Mesodermal cell (in vitro differentiated cells): ENCODE results near the gene TMEM120B.

Experiments used
- H3K27ac ChIP-seq: 2 replicates; pipeline ENCODE4 v1.7.0; 2013; ENCODE audit warnings: mild to moderate bottlenecking, low read depth, low read length, moderate library complexity; ENCODE audit not compliant: severe bottlenecking
- H3K36me3 ChIP-seq: 2 replicates; pipeline ENCODE4 v1.7.1; 2013; ENCODE audit warnings: mild to moderate bottlenecking, low read length, moderate library complexity; ENCODE audit not compliant: control insufficient read depth, insufficient read depth
- H3K4me1 ChIP-seq: one replicate; pipeline ENCODE4 v1.7.1; 2013; ENCODE audit warnings: mild to moderate bottlenecking, low read length; ENCODE audit not compliant: insufficient read depth, control insufficient read depth, poor library complexity, severe bottlenecking
- H3K4me3 ChIP-seq: 2 replicates; pipeline ENCODE4 v1.7.0; 2013; ENCODE audit warnings: low read length, control low read depth, mild to moderate bottlenecking; ENCODE audit not compliant: insufficient read depth, poor library complexity, severe bottlenecking; ENCODE audit errors: extremely low read depth
- H3K9me3 ChIP-seq: 2 replicates; pipeline ENCODE4 v1.7.1; 2013; ENCODE audit warnings: mild to moderate bottlenecking, low read length, moderate library complexity; ENCODE audit not compliant: control insufficient read depth
- WGBS, 2 experiments: methylation state at CpG; one replicate each; pipeline ENCODE4 v1.1.5; 2013; ENCODE audit warnings: missing lambda C conversion rate in 2 of 2; ENCODE audit not compliant: insufficient coverage in 2 of 2; 5-methylcytosine and 5-hydroxymethylcytosine counted together

The TMEM120B gene

GRCh38 chr12:121806009-121806545 is 93.5 kb downstream of the TMEM120B start:
- WGBS, 2 experiments, result 21 to 29% methylated on average over 6 to 8 of the region's 16 CpGs
- H3K36me3 ChIP-seq, result peaks cover 46% of the 10 kb centered on the region
- H3K4me3 ChIP-seq, result peak overlapping the region; percentile 78
- H3K9me3 ChIP-seq, result no peaks in the 10 kb centered on the region
- H3K4me1 ChIP-seq, result peaks cover 11% of the 10 kb centered on the region
- peak overlapping the region; percentile 67 for H3K27ac ChIP-seq

GRCh38 chr12:121806546-121807423 is 94.2 kb downstream of the TMEM120B start:
- Histone ChIP-seq H3K9me3 (no peaks in the 10 kb centered on the region), H3K36me3 (peaks cover 46% of the 10 kb centered on the region), H3K27ac (peak overlapping the region; percentile 67), H3K4me3 (peak overlapping the region; percentile 78), H3K4me1 (peaks cover 13% of the 10 kb centered on the region)
- WGBS, 2 experiments, result 49 to 54% methylated on average over 13 to 14 of the region's 21 CpGs

DNA sequence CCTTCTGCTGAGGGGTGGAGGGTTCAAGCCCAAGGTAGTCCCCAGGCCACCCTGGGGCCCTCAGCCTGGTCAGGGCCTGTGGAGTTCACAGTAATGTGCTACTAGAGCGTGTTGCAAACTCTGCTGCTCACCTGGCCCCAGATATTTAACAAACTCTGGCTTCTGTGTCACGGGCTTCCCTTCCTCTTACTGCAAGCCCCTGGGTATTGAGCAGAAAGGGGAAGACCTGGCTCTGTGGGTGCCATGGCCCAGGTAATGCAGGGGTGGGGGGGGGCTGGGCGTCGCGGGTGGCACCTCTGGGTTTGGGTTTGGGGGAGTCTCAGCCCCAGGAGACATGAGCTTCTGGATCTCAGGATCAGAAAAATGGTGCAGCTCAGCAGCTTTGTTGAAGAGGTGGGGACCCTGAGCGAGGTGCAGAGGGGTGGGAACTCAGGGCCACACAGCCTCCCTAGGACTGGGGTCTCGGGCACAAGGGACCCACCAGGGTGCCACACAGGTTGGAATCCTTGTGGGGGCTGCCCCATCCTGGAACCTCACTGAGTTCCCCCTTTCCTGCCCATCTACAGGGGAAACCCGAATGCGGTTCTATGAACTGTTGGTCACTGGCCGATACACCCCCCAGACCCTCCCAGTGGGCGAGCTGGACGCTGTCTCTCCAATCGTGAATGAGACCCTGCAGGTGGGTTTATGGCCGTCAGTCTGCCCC is 95.2 kb downstream of the TMEM120B start:
- H3K9me3 ChIP-seq, result no peaks in the 10 kb centered on the region
- H3K27ac ChIP-seq, result no peak overlapping the region
- peaks cover 47% of the 10 kb centered on the region for H3K36me3 ChIP-seq
- 88 to 92% methylated on average over 12 to 14 of the region's 14 CpGs for WGBS, 2 experiments
- no peak overlapping the region for H3K4me3 ChIP-seq
- peaks cover 17% of the 10 kb centered on the region for H3K4me1 ChIP-seq

GRCh38 chr12:121808623-121809022 is 96.1 kb downstream of the TMEM120B start:
- H3K9me3 ChIP-seq, result no peaks in the 10 kb centered on the region
- H3K36me3 ChIP-seq, result peaks cover 54% of the 10 kb centered on the region
- 90 to 100% methylated on average over 4 to 5 of the region's 8 CpGs for WGBS, 2 experiments
- no peak overlapping the region for H3K27ac ChIP-seq
- peaks cover 19% of the 10 kb centered on the region for H3K4me1 ChIP-seq
- no peak overlapping the region for H3K4me3 ChIP-seq

GRCh38 chr12:121809712-121810116 is 97.2 kb downstream of the TMEM120B start:
- H3K27ac ChIP-seq, result no peak overlapping the region
- no peaks in the 10 kb centered on the region for H3K9me3 ChIP-seq
- 96% methylated on average over 25 to 27 of the region's 27 CpGs for WGBS, 2 experiments
- peaks cover 62% of the 10 kb centered on the region for H3K36me3 ChIP-seq
- H3K4me3 ChIP-seq, result no peak overlapping the region
- H3K4me1 ChIP-seq, result peaks cover 19% of the 10 kb centered on the region

GRCh38 chr12:121810234-121810817 is 97.8 kb downstream of the TMEM120B start:
- H3K4me1 ChIP-seq, result peaks cover 19% of the 10 kb centered on the region
- no peak overlapping the region for H3K27ac ChIP-seq
- 88 to 92% methylated on average over 23 to 30 of the region's 33 CpGs for WGBS, 2 experiments
- no peak overlapping the region for H3K4me3 ChIP-seq
- H3K9me3 ChIP-seq, result no peaks in the 10 kb centered on the region
- peaks cover 68% of the 10 kb centered on the region for H3K36me3 ChIP-seq

DNA sequence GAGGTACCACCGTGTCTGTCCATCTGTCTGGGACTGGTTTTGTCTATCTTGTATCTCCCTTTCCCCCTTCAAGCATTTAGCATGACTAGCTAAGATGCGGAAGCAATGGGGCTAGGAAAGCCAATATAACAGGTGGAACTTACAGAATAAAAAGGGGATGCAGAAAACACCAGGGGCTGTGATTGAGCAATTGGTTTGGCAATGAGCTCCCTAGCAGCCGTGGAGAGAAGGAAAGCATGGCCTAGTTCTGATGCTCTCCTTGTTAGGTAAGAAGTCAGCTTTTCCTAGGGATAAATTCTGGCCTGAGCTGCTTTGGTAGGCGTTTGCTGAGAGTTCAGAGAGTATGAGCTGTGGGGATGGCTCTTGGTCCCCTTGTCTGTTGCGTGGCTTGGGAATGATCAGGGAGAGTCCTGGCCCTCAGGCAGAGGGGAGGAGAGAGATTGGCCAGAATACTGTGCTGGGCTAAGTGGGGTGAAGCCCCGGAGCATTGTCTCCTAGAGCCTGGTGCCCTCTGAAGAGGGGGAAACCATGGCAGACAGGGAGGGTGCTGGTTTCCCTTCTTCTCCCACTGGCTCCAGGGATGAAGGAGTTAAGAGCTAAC is 98.4 kb downstream of the TMEM120B start:
- H3K27ac ChIP-seq, result no peak overlapping the region
- H3K4me1 ChIP-seq, result peaks cover 15% of the 10 kb centered on the region
- peaks cover 73% of the 10 kb centered on the region for H3K36me3 ChIP-seq
- no peaks in the 10 kb centered on the region for H3K9me3 ChIP-seq
- WGBS, 2 experiments, result 77 to 83% methylated on average over 5 to 6 of the region's 6 CpGs
- peak overlapping the region; percentile 54 for H3K4me3 ChIP-seq

DNA sequence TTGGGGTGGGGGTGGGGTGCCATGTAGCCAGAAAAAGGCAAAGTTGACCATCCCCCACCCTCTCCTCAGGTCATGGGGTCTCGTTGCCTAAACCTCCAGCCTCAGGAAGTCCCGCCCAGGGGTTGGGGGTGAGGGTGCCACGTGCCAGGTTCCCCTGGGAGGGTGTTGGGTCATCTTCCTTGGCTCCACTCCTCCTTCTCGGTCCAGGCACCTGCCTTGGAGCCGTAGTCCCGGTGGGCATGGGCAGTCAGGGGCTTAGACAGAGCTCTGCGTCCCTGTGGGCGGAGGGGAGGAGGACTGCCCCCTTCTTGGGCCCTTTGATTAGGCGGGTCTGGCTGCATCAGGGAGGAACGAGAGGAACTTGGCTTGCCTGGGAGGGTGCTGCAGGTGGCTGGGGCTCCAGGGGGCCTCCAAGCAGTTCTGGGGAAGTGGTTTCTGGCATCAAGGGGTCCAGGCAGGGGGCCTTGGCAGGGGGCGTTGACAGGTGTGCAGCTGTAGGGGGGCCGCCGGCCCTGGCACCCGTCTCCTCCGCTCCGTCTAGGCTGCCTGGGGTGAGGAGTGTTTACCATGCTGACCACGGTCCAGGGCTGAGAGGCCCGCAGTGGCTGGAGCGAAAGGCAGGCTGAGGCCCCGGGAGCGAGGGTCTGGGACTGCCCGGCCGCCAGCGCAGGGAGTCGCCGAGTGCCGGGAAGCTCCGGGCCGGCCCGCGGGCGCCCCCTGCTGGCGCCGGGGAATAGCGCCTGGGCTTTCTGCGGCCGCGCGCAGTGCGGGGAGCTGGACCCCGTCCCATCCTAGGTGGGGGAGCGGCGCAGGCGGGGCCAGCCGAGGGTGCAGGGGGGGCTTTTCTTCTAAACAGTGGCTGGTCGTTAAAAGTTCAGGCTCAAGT is 99.1 kb downstream of the TMEM120B start:
- H3K4me3 ChIP-seq, result peak overlapping the region; percentile 54
- H3K9me3 ChIP-seq, result no peaks in the 10 kb centered on the region
- peaks cover 12% of the 10 kb centered on the region for H3K4me1 ChIP-seq
- H3K36me3 ChIP-seq, result peaks cover 74% of the 10 kb centered on the region
- 4 to 5% methylated on average over 36 to 39 of the region's 46 CpGs for WGBS, 2 experiments
- peak overlapping the region; percentile 77 for H3K27ac ChIP-seq

DNA sequence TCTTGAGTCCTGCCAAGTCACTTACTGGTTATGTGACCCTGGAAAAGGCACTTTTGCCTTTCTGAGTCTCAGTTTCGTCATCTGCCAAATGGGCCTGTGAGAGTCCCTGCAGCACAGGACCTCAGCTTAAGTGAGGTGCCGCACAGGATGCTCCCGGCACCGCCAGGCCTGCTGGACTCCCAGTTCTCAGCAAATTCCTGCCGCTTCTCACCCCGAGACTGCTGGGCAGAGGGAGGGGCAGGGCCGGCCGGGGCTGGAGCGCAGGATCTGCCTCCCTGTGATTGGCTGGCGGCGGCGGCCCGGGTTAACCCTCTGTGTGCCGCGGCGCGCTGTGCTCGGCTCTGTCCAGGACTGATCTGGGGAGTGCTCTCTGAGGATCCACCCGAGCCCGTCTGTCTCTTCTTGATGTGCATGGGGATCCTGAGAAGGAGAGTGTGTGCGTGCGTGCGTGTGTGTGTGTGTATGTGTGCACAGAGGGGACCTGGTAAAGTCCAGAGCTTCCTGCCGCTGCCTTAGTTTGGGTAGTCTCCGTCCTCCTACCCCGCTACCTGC is 99.8 kb downstream of the TMEM120B start:
- Histone ChIP-seq H3K9me3 (no peaks in the 10 kb centered on the region), H3K4me3 (peak overlapping the region; percentile 54), H3K27ac (peak overlapping the region; percentile 57), H3K4me1 (peaks cover 9% of the 10 kb centered on the region), H3K36me3 (peaks cover 77% of the 10 kb centered on the region)
- 12% methylated on average over 20 to 24 of the region's 26 CpGs for WGBS, 2 experiments
